Measurements from ENCODE around the gene GPR50.
A peak's percentile ranks its signal among the peaks of the same experiment; 100 is the strongest.

The GPR50 gene

GRCh38 chrX:151176231-151176750, at the start of gene GPR50:
Gene GPR50 (plus strand): TSS chrX:151176584. CDS start chrX:151176722, 138 bp downstream.
- DNase-seq (ENCODE audit: low read depth), result no peak

GRCh38 chrX:151132531-151132930, 43.9 kb upstream of the GPR50 start:
- DNase-seq (ENCODE audit: low read depth), result no peak

GRCh38 chrX:151151665-151152267, 24.6 kb upstream of the GPR50 start:
- peak; percentile 0 for DNase-seq (ENCODE audit: low read depth)

- no peak for DNase-seq (ENCODE audit: low read depth)
These were observed 23.3 kb upstream of the GPR50 start for GRCh38 chrX:151153086-151153485.

GRCh38 chrX:151153667-151154066, 22.7 kb upstream of the GPR50 start:
- DNase-seq (ENCODE audit: low read depth), result no peak

- no peak for DNase-seq (ENCODE audit: low read depth)
These were observed 21.1 kb upstream of the GPR50 start for GRCh38 chrX:151155234-151155633.

- no peak for DNase-seq (ENCODE audit: low read depth)
These were observed 14.7 kb upstream of the GPR50 start for GRCh38 chrX:151161690-151162089.

- no peak for DNase-seq (ENCODE audit: low read depth)
These were observed 8.5 kb upstream of the GPR50 start for GRCh38 chrX:151167791-151168345.

- no peak for DNase-seq (ENCODE audit: low read depth)
These were observed 6.6 kb upstream of the GPR50 start for GRCh38 chrX:151169783-151170182.

- no peak for DNase-seq (ENCODE audit: low read depth)
These were observed 1.7 kb upstream of the GPR50 start for GRCh38 chrX:151174581-151175282.

- no peak for DNase-seq (ENCODE audit: low read depth)
These were observed 911 bp upstream of the GPR50 start for GRCh38 chrX:151175283-151176062.

- DNase-seq (ENCODE audit: low read depth), result no peak
These were observed 1.0 kb downstream of the GPR50 start for GRCh38 chrX:151177141-151178027.

- no peak for DNase-seq (ENCODE audit: low read depth)
These were observed 2.4 kb downstream of the GPR50 start for GRCh38 chrX:151178746-151179145.

GRCh38 chrX:151180400-151180799, 4.0 kb downstream of the GPR50 start:
- no peak for DNase-seq (ENCODE audit: low read depth)

GRCh38 chrX:151181088-151181487, 4.7 kb downstream of the GPR50 start:
- no peak for DNase-seq (ENCODE audit: low read depth)

GRCh38 chrX:151183233-151183753, 6.9 kb downstream of the GPR50 start:
- DNase-seq (ENCODE audit: low read depth), result no peak

- DNase-seq (ENCODE audit: low read depth), result no peak
These were observed 7.7 kb downstream of the GPR50 start for GRCh38 chrX:151183912-151184565.

- DNase-seq (ENCODE audit: low read depth), result no peak
These were observed 8.3 kb downstream of the GPR50 start for GRCh38 chrX:151184705-151185104.

GRCh38 chrX:151206871-151207270, 30.5 kb downstream of the GPR50 start:
- no peak for DNase-seq (ENCODE audit: low read depth)

GRCh38 chrX:151225843-151226242, 49.5 kb downstream of the GPR50 start:
- no peak for DNase-seq (ENCODE audit: low read depth)

- no peak for DNase-seq (ENCODE audit: low read depth)
These were observed 50.6 kb downstream of the GPR50 start for GRCh38 chrX:151226941-151227340.
